Islet of Langerhans (tissue), 1 donor: ENCODE data around the gene SHMT1.
"Not testable (repeated sequence)": the region's sequence is repeated elsewhere in the genome, so short reads cannot be mapped to it uniquely, and the experiment has no call there.

Source experiments
- FAIRE-seq: peaks from one replicate; lab custom pipeline; 2011; peaks lifted over from hg19 to GRCh38; lab: Jason Lieb, UNC

The SHMT1 gene

GRCh38 chr17:18363101-18364049 lies at the start of gene SHMT1:
TSS of gene SHMT1 (minus strand) at chr17:18363550. CDS start at chr17:18355981, 7,569 bp downstream.
- FAIRE-seq, result no peak

- FAIRE-seq, result not testable (repeated sequence)
Observed at GRCh38 chr17:18412001-18412538, 48.7 kb upstream of the SHMT1 start.

- not testable (repeated sequence) for FAIRE-seq
Observed at GRCh38 chr17:18411377-18411864, 48.1 kb upstream of the SHMT1 start.

GRCh38 chr17:18410736-18411135 lies 47.4 kb upstream of the SHMT1 start:
- not testable (repeated sequence) for FAIRE-seq

- FAIRE-seq, result peak; percentile 24
Observed at GRCh38 chr17:18409321-18409720, 46.0 kb upstream of the SHMT1 start.

GRCh38 chr17:18408906-18409305 lies 45.6 kb upstream of the SHMT1 start:
- FAIRE-seq, result not testable (repeated sequence)

GRCh38 chr17:18403604-18404003 lies 40.3 kb upstream of the SHMT1 start:
- FAIRE-seq, result not testable (repeated sequence)

GRCh38 chr17:18403166-18403565 lies 39.8 kb upstream of the SHMT1 start:
- not testable (repeated sequence) for FAIRE-seq

GRCh38 chr17:18401872-18402590 lies 38.7 kb upstream of the SHMT1 start:
- not testable (repeated sequence) for FAIRE-seq

GRCh38 chr17:18388728-18389127 lies 25.4 kb upstream of the SHMT1 start:
- FAIRE-seq, result not testable (repeated sequence)

- not testable (repeated sequence) for FAIRE-seq
Observed at GRCh38 chr17:18388266-18388665, 24.9 kb upstream of the SHMT1 start.

GRCh38 chr17:18387583-18387982 lies 24.2 kb upstream of the SHMT1 start:
- not testable (repeated sequence) for FAIRE-seq

- FAIRE-seq, result not testable (repeated sequence)
Observed at GRCh38 chr17:18384271-18384670, 20.9 kb upstream of the SHMT1 start.

- not testable (repeated sequence) for FAIRE-seq
Observed at GRCh38 chr17:18383079-18383481, 19.7 kb upstream of the SHMT1 start.

GRCh38 chr17:18382441-18383078 lies 19.2 kb upstream of the SHMT1 start:
- FAIRE-seq, result no peak

- no peak for FAIRE-seq
Observed at GRCh38 chr17:18381953-18382245, 18.5 kb upstream of the SHMT1 start.

- no peak for FAIRE-seq
Observed at GRCh38 chr17:18381158-18381952, 18.0 kb upstream of the SHMT1 start.

GRCh38 chr17:18380471-18381157 lies 17.3 kb upstream of the SHMT1 start:
- FAIRE-seq, result no peak

GRCh38 chr17:18379246-18380146 lies 16.1 kb upstream of the SHMT1 start:
- FAIRE-seq, result no peak

- not testable (repeated sequence) for FAIRE-seq
Observed at GRCh38 chr17:18378614-18379013, 15.3 kb upstream of the SHMT1 start.
